ENCODE data around the gene PSTPIP1. TPM values are rescaled to one million over a fixed set of nuclear protein-coding genes. Genes with fewer than 3 reads are reported as not detected.

PSTPIP1 gene
- total and polyA plus RNA-seq, 2 of the 8 experiments (the other 6 are each of a cell fraction or from before 2014, with no cell fraction given) = 1.6 to 1.8 TPM

- no peak overlapping the region for H4K8ac ChIP-seq (ENCODE audit: extremely low read depth, insufficient read depth, low read length)
- no peak overlapping the region for H2AK5ac ChIP-seq (ENCODE audit: low read depth, low read length)
- H2BK15ac ChIP-seq (ENCODE audit: low read length) = no peak overlapping the region
- no peaks in the 10 kb centered on the region for H3K4me1 ChIP-seq (replicated peaks in 1 of 4; ENCODE audit: control insufficient read depth in 3 of 4, insufficient read depth in 4 of 4, low read length in 3 of 4)
- no peak overlapping the region for H2BK5ac ChIP-seq (ENCODE audit: low read depth, low read length)
- H3K27ac ChIP-seq (ENCODE audit: low read depth, low read length) = no peak overlapping the region
- CTCF ChIA-PET (ENCODE audit: partially characterized antibody) = interaction anchor here (0.5 to 2.2 kb wide), 4 partner anchors 8 to 363 kb away, joined by 3 to 8 read pairs (median 4); no protein-coding TSS in a partner anchor
- WGBS, 2 experiments (ENCODE audit: extremely low coverage in 1 of 2, insufficient coverage in 1 of 2, insufficient read length in 1 of 2, insufficient replicate concordance in 2 of 2, low coverage in 1 of 2, low lambda C conversion rate in 2 of 2, missing lambda C conversion rate in 1 of 2) = 88% methylated on average over 12 of the region's 14 CpGs; no CpG with 5 or more reads in 1 of the 2 experiments
- no peak overlapping the region for H3K18ac ChIP-seq (ENCODE audit: extremely low read depth, low read length)
- no peak overlapping the region for H3K14ac ChIP-seq (ENCODE audit: insufficient read length)
- no peak overlapping the region for H3K4me3 ChIP-seq (ENCODE audit: extremely low read depth in 1 of 4, insufficient read depth in 2 of 4, low read depth in 3 of 4, low read length in 4 of 4)
- no peaks in the 10 kb centered on the region for H3K79me2 ChIP-seq (ENCODE audit: control insufficient read depth in 1 of 2, insufficient read depth in 2 of 2, low read length in 2 of 2)
- H3K9me3 ChIP-seq (ENCODE audit: insufficient read depth in 2 of 2, low read depth in 1 of 2, low read length in 1 of 2) = no peaks in the 10 kb centered on the region
- H3K9ac ChIP-seq (replicated peaks in 1 of 4; ENCODE audit: extremely low read depth in 1 of 4, low read depth in 3 of 4, low read length in 3 of 4) = no peak overlapping the region; a peak in 1 of 7 replicates
- H4K5ac ChIP-seq (ENCODE audit: insufficient read length, low read depth, low read length) = no peak overlapping the region
- H3K36me3 ChIP-seq (ENCODE audit: control insufficient read depth in 2 of 4, insufficient read depth in 4 of 4, low read length in 3 of 4) = no peaks in the 10 kb centered on the region
- no peaks in the 10 kb centered on the region for H3K79me1 ChIP-seq (ENCODE audit: low read depth, low read length)
- no peak overlapping the region for H2AFZ ChIP-seq (ENCODE audit: low read length)
- H3K23ac ChIP-seq (ENCODE audit: insufficient read length) = no peak overlapping the region
- no peak overlapping the region for H3K4me2 ChIP-seq (ENCODE audit: insufficient read depth in 1 of 2, low read depth in 2 of 2, low read length in 2 of 2)
- DNase-seq (ENCODE audit: low read depth in 1 of 2, low spot score in 2 of 2) = no peak
- no peak overlapping the region for H4K91ac ChIP-seq (replicated peaks; ENCODE audit: insufficient read length, low read length)
- POLR2A ChIA-PET (ENCODE audit: partially characterized antibody) = no interaction called here
- no peaks in the 10 kb centered on the region for H4K20me1 ChIP-seq (replicated peaks in 1 of 2; ENCODE audit: control insufficient read depth in 1 of 2, insufficient read depth in 2 of 2, low read length in 2 of 2)
- TF ChIP-seq PHF8 (conservative IDR thresholded peaks at IDR 0.05; ENCODE audit: low read depth, low read length) (no peak), RFX5 (IDR thresholded peaks at IDR 0.05; ENCODE audit: borderline replicate concordance, low read depth, low read length) (no peak), ATF2 (IDR thresholded peaks at IDR 0.05; ENCODE audit: low read length) (no peak), TCF12 (IDR thresholded peaks at IDR 0.05; ENCODE audit: low read depth, low read length) (no peak), CHD1 (IDR thresholded peaks at IDR 0.05; ENCODE audit: low read depth, low read length) (no peak), ASH2L (IDR thresholded peaks at IDR 0.05; ENCODE audit: low read length) (no peak), EP300 (IDR thresholded peaks at IDR 0.05; ENCODE audit: borderline replicate concordance in 1 of 2, low read depth in 2 of 2, low read length in 2 of 2) (no peak)
- H3K23me2 ChIP-seq (ENCODE audit: low read depth, low read length) = peaks cover 5% of the 10 kb centered on the region; the same call in 1 of the 2 replicates
- no peak overlapping the region for H2BK12ac ChIP-seq (ENCODE audit: low read depth, low read length)
- no peak overlapping the region for H2BK20ac ChIP-seq (ENCODE audit: low read length)
- no peak overlapping the region for H3K4ac ChIP-seq (replicated peaks; ENCODE audit: insufficient read length, low read depth, low read length)
- FAIRE-seq = no peak
- no peak overlapping the region for H2BK120ac ChIP-seq (replicated peaks; ENCODE audit: low read depth, low read length)
- H3K27me3 ChIP-seq (replicated peaks in 1 of 4; ENCODE audit: control insufficient read depth in 3 of 4, extremely low read depth in 1 of 4, insufficient read depth in 3 of 4, low read length in 3 of 4) = no peaks in the 10 kb centered on the region
- no peak overlapping the region for H3K56ac ChIP-seq (replicated peaks; ENCODE audit: insufficient read length, low read depth, low read length)
Measured at GRCh38 chr15:77009646-77010311, 14.9 kb downstream of the PSTPIP1 start.
